ENCODE measurements around the gene TAOK2. TPM values are rescaled to one million over a fixed set of nuclear protein-coding genes. Genes with fewer than 3 reads are reported as not detected.

The TAOK2 gene
- total and polyA plus RNA-seq, 2 of the 13 experiments (the other 11 are each of a cell fraction or from before 2014, with no cell fraction given) = 17.4 to 43.2 TPM

- TF ChIP-seq MTF1 (CRISPR knock-in tag; IDR thresholded peaks at IDR 0.05) (peak; percentile 60; the same call in 1 of the 2 replicates), REL (CRISPR knock-in tag; conservative IDR thresholded peaks at IDR 0.05) (no peak; the same call in 1 of the 2 replicates), GATA4 (IDR thresholded peaks at IDR 0.05; ENCODE audit: borderline replicate concordance, low read depth) (peak; percentile 40; the same call in 1 of the 2 replicates), NCOR1 (IDR thresholded peaks at IDR 0.05; ENCODE audit: borderline replicate concordance, low read length) (no peak; the same call in 1 of the 2 replicates), ZNF276 (CRISPR knock-in tag; IDR thresholded peaks at IDR 0.05; ENCODE audit: low read depth) (peak; percentile 83; the same call in 1 of the 2 replicates), CBX2 (IDR thresholded peaks at IDR 0.05; ENCODE audit: low read depth, low read length) (no peak), CBX2 (CRISPR knock-in tag; IDR thresholded peaks at IDR 0.05; ENCODE audit: low read depth) (no peak), IRF2 (CRISPR knock-in tag; IDR thresholded peaks at IDR 0.05) (peak; percentile 15; the same call in 1 of the 2 replicates), ZNF138 (CRISPR knock-in tag; IDR thresholded peaks at IDR 0.05; ENCODE audit: low read depth) (peak; percentile 98), MTERF4 (CRISPR knock-in tag; IDR thresholded peaks at IDR 0.05) (no peak), ARNTL (CRISPR knock-in tag; IDR thresholded peaks at IDR 0.05) (peak; percentile 77), TEAD3 (CRISPR knock-in tag; optimal IDR thresholded peaks at IDR 0.05; ENCODE audit: borderline replicate concordance) (peak; percentile 40), ZNF143 (CRISPR knock-in tag; IDR thresholded peaks at IDR 0.05) (peak; percentile 49; the same call in 1 of the 2 replicates)
These were observed 47.6 kb upstream of the TAOK2 start, which contains the start of gene KCTD13 (continued) for GRCh38 chr16:29925781-29926710.

All from HepG2 (cell line).